ENCODE results near the gene KRTAP12-4.

DNA sequence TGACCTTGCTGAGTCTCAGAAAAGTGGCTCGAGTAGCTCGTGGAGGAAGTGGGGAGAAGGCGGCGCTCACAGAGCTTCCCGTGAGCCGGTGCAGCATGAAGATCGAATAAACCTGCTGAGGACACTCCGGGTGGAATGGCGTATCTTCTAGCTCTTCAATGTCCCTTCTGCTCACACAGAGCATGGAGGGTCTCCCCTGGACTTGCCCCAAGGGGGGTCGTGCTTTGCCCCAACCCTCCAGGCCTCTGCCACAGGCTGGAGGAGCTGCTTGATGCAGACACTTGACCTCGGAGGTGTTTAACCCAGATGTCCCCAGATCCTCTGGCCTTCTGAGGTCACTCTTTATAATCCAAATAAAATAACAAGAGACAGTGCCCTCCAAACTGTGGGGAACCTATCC is 40.3 kb upstream of the KRTAP12-4 start:
- TF ChIP-seq, protein P1, sequence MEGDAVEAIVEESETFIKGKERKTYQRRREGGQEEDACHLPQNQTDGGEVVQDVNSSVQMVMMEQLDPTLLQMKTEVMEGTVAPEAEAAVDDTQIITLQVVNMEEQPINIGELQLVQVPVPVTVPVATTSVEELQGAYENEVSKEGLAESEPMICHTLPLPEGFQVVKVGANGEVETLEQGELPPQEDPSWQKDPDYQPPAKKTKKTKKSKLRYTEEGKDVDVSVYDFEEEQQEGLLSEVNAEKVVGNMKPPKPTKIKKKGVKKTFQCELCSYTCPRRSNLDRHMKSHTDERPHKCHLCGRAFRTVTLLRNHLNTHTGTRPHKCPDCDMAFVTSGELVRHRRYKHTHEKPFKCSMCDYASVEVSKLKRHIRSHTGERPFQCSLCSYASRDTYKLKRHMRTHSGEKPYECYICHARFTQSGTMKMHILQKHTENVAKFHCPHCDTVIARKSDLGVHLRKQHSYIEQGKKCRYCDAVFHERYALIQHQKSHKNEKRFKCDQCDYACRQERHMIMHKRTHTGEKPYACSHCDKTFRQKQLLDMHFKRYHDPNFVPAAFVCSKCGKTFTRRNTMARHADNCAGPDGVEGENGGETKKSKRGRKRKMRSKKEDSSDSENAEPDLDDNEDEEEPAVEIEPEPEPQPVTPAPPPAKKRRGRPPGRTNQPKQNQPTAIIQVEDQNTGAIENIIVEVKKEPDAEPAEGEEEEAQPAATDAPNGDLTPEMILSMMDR (IDR thresholded peaks at IDR 0.05): no peak
- no peak for TF ChIP-seq POLR2A (IDR thresholded peaks at IDR 0.05)
